SK-N-MC (cell line): ENCODE results near the gene MRTO4.
"Not testable (repeated sequence)": the region's sequence is repeated elsewhere in the genome, so short reads cannot be mapped to it uniquely, and the experiment has no call there.

Experiments
- EZH2 ChIP-seq: fragments of 200-600 bp; sonication (generic); IDR thresholded peaks from one replicate; pipeline ENCODE4 v1.6.1; 2017; ENCODE audit warnings: antibody characterized with exemption
- POLR2AphosphoS5 ChIP-seq: IDR thresholded peaks from 2 replicates; pipeline ENCODE4 v1.6.1; 2012; ENCODE audit warnings: mild to moderate bottlenecking, low read depth, low read length, borderline replicate concordance

DNA sequence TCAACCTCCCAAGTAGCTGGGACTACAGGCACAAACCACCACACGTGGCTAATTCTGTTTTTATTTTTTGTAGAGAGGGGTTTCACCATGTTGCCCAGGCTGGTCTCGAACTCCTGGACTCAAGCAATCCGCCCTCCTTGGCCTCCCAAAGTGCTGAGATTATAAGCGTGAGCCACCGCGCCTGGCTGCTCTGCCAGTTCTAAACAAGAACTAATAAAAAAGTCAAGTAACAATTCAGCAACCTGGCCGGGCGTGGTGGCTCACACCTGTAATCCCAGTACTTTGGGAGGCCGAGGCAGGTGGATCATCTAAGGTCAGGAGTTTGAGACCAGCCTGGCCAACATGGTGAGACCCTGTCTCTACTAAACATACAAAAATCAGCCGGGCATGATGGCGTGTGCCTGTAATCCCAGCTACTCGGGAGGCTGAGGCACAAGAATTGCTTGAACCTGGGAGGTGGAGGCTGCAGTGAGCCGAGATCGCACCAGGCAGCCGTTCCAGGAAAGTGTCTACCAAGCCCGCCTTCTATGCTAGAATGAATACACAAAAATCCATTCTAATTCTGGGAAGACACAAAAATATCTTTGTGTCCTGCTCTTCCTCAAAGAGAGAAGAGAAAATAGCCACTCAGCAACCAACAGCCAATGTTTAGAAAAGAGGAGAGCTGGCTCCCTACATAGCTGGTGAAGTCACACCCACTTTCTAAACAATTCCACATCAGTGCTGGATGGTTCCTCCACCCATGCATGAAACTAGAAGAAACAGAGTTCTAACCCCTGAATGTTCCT is 19.7 kb upstream of the MRTO4 start:
- not testable (repeated sequence) for TF ChIP-seq POLR2AphosphoS5, EZH2
